Type B pancreatic cell (in vitro differentiated cells): ENCODE data around the gene WNK1. TPM values are rescaled to one million over a fixed set of nuclear protein-coding genes. Genes with fewer than 3 reads are reported as not detected.

Experiments
- DNase-seq: peaks from one replicate; pipeline ENCODE4 v3.0.0; 2021; ENCODE audit warnings: mixed read lengths; ENCODE audit not compliant: unreplicated experiment; ENCODE audit errors: extremely low spot score
- H3K27ac Mint-ChIP-seq: 2 replicates; pipeline ENCODE4 v1.8.0; 2021; ENCODE audit warnings: mild to moderate bottlenecking, mixed read lengths
- H3K27me3 Mint-ChIP-seq: 2 replicates; pipeline ENCODE4 v1.8.0; 2021; ENCODE audit warnings: mixed read lengths
- H3K36me3 Mint-ChIP-seq: 2 replicates; pipeline ENCODE4 v1.8.0; 2021; ENCODE audit warnings: mixed read lengths
- H3K4me1 Mint-ChIP-seq: one replicate; pipeline ENCODE4 v1.8.0; 2021; ENCODE audit warnings: mixed read lengths; ENCODE audit not compliant: unreplicated experiment
- H3K4me3 Mint-ChIP-seq: 2 replicates; pipeline ENCODE4 v1.8.0; 2021; ENCODE audit warnings: mild to moderate bottlenecking, mixed read lengths
- H3K9me3 Mint-ChIP-seq: 2 replicates; pipeline ENCODE4 v1.8.0; 2021; ENCODE audit warnings: mixed read lengths
- total RNA-seq: library from RNA; stranded (reverse); gene quantifications from 2 replicates; pipeline ENCODE4 v1.2.1, GENCODE V29; 2021; ENCODE audit warnings: low replicate concordance
- TF ChIP-seq, protein P1 (sequence below): fragments of 200-600 bp; sonication (generic); conservative IDR thresholded peaks from 2 replicates; pipeline ENCODE4 v1.5.0; 2021; ENCODE audit warnings: antibody characterized with exemption, mild to moderate bottlenecking

Gene WNK1
- total RNA-seq, 1 donor from 2014 or later, result 132 TPM

DNA sequence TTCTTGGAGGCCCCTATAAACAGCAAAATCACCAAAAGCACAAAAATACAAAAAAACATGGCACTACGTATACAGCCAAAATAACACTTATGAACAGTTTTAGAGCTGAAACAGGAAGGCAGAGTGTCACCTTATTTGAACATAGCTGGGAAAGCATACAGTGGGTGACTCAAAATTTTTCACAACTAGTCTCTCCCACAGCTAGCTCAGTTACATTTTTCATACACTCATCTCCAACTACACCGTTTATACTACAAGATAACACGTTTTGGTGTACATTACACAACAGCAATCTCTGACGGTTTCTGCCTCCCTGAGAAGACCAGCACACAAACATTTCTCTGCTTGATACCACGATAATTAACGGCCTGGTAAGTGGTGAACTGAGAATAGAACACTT lies 194.3 kb downstream of the WNK1 start:
- Mint-ChIP-seq H3K36me3 (peaks cover 22% of the 10 kb centered on the region), H3K4me1 (peaks cover 4% of the 10 kb centered on the region)
- no peak for DNase-seq

DNA sequence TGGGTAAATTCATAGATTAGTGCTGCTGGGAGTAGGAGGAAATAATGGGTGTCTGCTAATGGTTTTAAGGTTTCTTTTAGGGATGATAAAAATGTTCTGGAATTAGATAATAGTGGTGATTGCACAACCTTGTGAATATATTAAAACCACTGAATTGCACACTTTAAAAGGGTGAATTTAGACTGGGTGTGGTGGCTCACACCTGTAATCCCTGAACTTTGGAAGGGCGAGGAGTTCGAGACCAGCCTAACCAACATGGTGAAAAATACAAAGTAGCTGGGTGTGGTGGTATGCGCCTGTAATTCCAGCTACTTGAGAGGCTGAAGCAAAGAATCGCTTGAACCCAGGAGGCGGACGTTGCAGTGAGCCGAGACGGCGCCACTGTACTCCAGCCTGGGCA lies 195.9 kb downstream of the WNK1 start:
- TF ChIP-seq, protein P1, sequence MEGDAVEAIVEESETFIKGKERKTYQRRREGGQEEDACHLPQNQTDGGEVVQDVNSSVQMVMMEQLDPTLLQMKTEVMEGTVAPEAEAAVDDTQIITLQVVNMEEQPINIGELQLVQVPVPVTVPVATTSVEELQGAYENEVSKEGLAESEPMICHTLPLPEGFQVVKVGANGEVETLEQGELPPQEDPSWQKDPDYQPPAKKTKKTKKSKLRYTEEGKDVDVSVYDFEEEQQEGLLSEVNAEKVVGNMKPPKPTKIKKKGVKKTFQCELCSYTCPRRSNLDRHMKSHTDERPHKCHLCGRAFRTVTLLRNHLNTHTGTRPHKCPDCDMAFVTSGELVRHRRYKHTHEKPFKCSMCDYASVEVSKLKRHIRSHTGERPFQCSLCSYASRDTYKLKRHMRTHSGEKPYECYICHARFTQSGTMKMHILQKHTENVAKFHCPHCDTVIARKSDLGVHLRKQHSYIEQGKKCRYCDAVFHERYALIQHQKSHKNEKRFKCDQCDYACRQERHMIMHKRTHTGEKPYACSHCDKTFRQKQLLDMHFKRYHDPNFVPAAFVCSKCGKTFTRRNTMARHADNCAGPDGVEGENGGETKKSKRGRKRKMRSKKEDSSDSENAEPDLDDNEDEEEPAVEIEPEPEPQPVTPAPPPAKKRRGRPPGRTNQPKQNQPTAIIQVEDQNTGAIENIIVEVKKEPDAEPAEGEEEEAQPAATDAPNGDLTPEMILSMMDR, result no peak
- peak overlapping the region; percentile 97 for H3K27ac Mint-ChIP-seq
- peaks cover 17% of the 10 kb centered on the region for H3K36me3 Mint-ChIP-seq
- H3K4me1 Mint-ChIP-seq, result peaks cover 4% of the 10 kb centered on the region
- H3K4me3 Mint-ChIP-seq, result peak overlapping the region; percentile 98
- no peak for DNase-seq
- H3K27me3 Mint-ChIP-seq, result no peaks in the 10 kb centered on the region
- H3K9me3 Mint-ChIP-seq, result no peaks in the 10 kb centered on the region

More for the DNA sequence above, 194.3 kb downstream of the WNK1 start:
- Mint-ChIP-seq H3K4me3 (peak overlapping the region; percentile 56), H3K27me3 (no peaks in the 10 kb centered on the region), H3K9me3 (no peaks in the 10 kb centered on the region), H3K27ac (peak overlapping the region; percentile 50)
- TF ChIP-seq, protein P1, result no peak

DNA sequence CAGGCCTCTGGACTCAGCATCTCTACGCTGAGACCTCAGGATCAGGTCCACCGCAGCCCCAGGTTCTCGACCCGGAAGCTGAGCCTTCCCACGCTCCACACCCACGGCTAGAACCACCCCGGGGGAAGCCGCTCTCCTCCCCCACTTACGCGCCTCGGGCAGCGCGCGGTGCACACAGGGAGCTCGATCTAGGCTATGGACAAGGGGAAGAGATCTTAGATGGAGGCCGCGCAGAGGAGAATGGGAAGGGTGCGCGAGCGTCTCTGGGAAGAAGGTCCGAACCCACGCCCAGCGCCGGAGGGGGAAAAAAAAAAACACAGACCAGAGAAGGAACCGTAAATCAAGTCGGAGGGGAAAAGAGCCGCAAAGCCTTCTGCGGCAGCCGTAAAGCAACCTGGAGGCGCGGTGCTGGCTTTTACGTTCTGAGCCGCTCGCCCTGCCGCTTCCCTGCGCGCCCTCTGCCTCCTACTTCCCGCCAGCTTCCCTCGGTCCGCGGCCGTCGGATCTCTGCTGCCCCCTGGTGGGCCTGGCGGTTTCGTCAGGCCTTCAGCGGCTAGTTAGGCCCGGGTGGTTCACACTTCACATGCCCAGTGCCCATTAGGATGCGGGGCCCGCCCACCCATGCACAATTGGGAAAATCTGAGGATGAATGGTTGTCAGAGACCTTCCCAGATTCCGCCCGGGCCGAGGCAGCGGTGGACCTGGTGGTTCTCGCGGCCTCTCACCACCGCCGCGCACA lies 197.2 kb downstream of the WNK1 start, which contains the start of gene RAD52:
RAD52 (minus strand) TSS at position 242 of the 739 bp plus-strand sequence. CDS start 16,636 bp downstream, outside the sequence.
- H3K9me3 Mint-ChIP-seq, result no peaks in the 10 kb centered on the region
- H3K4me3 Mint-ChIP-seq, result peak within 1 kb of the TSS; percentile 98
- peak within 1 kb of the TSS; percentile 97 for H3K27ac Mint-ChIP-seq
- peak; percentile 99 for DNase-seq
- no peaks in the 10 kb centered on the region for H3K27me3 Mint-ChIP-seq
- H3K36me3 Mint-ChIP-seq, result peaks cover 15% of the 10 kb centered on the region
- TF ChIP-seq, protein P1, result peak; percentile 99
- H3K4me1 Mint-ChIP-seq, result peaks cover 4% of the 10 kb centered on the region

DNA sequence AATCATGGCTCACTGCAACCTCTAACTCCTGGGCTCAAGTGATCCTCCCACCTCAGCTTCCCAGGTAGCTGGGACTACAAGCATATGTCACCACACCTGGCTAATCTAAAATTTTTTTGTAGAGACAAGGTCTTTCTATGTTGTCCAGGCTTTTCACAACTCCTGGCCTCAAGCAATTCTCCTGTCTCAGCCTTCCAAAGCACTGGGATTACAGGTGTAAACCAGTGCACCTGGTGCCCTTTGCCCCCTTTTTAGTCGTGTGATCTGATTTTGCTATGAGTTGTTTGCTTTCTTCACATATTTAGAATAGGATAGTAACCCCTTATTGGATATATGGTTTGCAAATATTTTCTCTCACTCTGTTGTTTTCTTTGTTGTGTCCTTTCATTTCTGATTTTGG lies 198.8 kb downstream of the WNK1 start:
- DNase-seq, result no peak
- peaks cover 4% of the 10 kb centered on the region for H3K4me1 Mint-ChIP-seq
- H3K4me3 Mint-ChIP-seq, result peak overlapping the region; percentile 27
- H3K27me3 Mint-ChIP-seq, result no peaks in the 10 kb centered on the region
- TF ChIP-seq, protein P1, result no peak
- H3K36me3 Mint-ChIP-seq, result peaks cover 12% of the 10 kb centered on the region
- H3K27ac Mint-ChIP-seq, result peak overlapping the region; percentile 43
- no peaks in the 10 kb centered on the region for H3K9me3 Mint-ChIP-seq

DNA sequence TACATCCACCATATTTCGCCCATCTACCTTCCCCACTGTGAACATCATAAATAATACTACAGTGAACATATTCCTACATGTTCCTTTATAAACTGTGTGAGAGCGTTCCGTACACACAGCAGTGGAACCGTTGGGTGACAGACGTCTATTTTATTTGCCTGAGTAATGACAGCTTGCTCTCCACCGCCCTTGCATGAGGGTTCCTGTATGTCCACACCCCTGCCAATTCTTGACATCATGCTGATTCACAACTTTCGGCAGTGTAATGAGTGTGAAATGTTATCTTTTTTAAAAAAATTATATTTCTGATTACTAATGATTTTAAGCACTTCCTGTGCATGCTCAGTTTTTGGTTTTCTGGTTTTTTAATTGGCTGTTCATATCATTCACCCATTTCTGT lies 201.4 kb downstream of the WNK1 start:
- Mint-ChIP-seq H3K4me1 (no peaks in the 10 kb centered on the region), H3K27ac (peak overlapping the region; percentile 27), H3K9me3 (no peaks in the 10 kb centered on the region), H3K36me3 (no peaks in the 10 kb centered on the region), H3K4me3 (peak overlapping the region; percentile 17), H3K27me3 (no peaks in the 10 kb centered on the region)
- no peak for DNase-seq
- TF ChIP-seq, protein P1, result no peak
